GM03348 (cell line): ENCODE data around the gene ICA1.
A peak's percentile ranks its signal among the peaks of the same experiment; 100 is the strongest.
"Not testable (repeated sequence)": the region's sequence is repeated elsewhere in the genome, so short reads cannot be mapped to it uniquely, and the experiment has no call there.

Experiments
- DNase-seq: peaks from one replicate; pipeline ENCODE4 v3.0.0; 2012; ENCODE audit warnings: low spot score

The ICA1 gene

DNA sequence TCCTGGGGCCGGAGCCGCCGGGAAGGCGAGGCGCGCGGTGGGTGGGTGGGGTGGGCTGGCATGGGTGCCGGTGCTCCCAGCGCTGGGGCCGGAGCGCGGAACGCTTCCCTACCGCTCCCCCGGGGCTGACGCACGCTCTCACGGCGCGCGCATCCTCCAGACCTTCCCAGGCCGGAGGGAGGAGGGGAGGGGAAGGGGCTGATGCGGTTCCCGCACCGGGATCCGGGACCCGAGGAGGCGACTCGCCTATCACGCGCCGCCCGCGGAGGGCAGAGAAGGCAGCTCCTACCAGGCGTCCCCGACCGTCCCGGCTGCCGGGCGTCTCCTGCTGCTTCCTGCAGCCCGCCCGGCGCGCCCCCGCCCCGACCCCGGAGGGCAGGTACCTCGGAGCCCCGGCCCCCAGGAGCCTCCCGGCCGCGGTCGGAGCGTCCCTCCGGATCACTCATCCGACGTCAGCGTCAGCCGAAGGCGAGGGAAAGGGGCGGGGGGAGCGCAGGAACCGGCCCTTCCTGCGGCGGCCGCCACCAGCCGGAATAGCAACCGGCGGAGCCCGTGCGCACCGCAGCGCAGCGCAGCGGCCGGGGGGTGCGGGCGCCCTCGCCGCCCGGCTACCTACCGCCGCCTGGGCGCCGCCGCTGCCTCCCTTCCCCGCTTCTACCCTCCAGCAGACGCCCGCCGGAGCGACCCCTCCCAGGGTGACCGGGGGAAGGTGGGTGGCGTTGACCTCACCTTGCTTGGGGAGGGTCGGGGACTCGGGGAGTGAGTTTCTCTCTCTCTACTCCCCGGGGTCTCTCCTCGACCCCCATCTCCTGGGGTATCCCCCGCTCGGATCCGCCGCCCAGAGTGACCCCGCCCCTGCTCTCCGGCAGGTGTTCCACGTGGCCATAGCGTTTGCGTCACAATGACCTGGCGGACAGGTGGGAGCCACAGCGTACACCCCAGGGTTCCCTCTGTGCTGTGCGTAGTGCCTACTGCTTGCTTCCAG, at the start of gene ICA1:
Gene ICA1, minus strand, starts transcription at position 457 of the 985 bp plus-strand sequence. CDS start 26,241 bp downstream, outside the sequence.
- peak; percentile 44 for DNase-seq

DNA sequence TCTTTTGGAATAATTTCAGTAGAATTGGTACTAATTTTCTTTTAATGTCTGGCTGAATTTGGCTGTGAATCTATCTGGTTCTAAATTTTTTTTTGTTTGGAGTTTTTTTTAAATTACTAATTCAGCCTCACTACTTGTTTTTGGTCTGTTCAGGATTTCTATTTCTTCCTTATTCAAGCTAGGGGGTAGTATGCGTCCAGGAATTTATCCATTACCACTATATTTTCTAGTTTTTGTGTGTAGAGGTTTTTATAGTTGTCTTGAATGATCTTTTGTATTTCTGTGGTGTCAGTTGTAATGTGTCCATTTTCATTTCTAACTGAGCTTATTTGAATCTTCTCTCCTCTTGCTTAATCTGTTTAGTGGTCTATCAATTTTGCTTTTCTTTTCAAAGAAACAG, 48.9 kb upstream of the ICA1 start:
- no peak for DNase-seq

DNA sequence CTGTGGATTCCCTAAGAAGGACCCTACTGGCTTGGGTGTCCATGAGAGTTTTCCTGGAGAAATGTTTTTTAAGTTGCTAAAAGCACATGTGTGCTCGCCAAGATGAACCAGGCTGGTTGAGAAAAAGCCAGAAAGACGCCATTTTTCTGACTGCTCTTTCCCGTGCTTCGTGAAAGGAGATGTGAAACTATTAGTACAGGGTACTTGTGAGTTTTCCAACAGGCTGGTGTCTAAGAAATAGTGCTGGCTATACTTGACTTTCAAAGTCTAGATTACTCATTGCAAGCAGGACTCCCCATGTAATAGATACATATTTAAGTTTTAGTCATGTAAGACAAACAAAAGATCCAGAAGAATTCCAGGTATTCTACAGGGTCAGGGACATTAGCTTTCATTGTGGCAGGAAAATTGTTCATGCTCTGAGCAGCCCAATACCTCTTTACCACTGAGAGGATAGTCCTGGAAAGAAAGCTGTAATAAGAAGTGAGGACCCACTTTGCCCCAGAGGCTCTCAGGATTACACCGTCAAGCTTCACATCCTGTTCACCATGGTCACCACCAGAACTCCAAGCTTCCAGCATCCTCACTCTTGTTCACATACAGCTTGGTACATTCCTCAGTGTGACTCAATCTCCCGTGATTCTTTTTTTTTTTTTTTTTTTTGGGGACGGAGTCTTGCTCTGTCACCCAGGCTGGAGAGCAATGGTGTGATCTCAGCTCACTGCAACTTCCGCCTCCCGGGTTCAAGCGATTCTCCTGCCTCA, 43.8 kb upstream of the ICA1 start:
- no peak for DNase-seq

DNA sequence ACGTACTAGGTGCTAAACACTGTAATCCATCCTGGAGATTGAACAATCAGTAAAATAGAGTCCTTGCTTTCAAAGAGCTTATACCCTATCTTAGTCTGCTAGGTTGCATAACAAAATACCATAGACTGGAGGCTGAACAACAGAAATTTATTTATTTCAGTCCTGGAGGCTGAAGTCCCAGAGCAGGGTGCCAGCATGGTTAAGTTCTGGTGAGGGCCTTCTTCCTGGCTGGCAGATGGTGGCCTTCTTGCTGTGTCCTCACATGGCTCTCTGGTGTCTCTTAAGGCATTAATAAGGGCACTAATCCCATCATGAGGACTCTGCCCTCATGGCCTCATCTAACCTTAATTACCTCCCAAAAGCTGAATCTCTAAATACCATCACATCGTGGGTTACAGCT, 43.1 kb upstream of the ICA1 start:
- no peak for DNase-seq

DNA sequence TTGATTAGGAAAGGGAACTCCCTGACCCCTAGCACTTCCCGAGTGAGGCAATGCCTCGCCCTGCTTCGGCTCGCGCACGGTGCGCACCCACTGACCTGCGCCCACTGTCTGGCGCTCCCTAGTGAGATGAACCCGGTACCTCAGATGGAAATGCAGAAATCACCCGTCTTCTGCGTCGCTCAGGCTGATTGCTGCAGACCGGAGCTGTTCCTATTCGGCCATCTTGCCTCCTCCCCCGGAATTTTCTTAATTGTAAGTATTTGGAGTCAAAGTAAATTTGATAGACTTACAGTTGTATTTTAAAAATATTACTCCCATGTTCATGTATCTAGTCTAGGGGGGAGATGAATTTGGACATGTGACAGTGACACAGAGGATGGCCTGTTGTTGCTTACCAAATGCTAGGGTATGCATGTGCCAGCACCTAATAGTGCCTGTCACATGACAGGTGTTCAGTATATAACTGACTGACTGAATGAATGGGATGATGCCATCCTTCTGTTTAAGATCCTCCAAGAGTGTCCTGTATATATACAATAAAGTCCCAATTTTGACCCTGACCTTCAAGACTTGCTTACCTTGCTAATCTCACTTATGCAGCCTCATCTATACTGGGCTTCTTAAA, 42.0 kb upstream of the ICA1 start:
- no peak for DNase-seq

DNA sequence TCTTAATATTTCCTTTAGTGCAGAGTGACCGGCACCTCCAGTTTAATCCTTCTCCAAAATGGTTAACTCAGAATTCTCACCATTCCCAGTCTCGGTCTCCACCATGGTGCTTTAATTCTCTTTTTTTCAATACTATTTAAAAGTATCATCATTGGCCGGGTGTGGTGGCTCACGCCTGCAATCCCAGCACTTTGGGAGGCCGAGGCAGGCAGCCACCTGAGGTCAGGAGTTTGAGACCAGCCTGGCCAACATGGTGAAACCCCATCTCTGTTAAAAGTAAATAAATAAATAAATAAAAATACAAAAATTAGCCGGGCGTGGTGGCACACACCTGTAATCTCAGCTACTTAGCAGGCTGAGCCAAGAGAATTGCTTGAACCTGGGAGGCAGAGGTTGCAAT, 35.1 kb upstream of the ICA1 start:
- not testable (repeated sequence) for DNase-seq

DNA sequence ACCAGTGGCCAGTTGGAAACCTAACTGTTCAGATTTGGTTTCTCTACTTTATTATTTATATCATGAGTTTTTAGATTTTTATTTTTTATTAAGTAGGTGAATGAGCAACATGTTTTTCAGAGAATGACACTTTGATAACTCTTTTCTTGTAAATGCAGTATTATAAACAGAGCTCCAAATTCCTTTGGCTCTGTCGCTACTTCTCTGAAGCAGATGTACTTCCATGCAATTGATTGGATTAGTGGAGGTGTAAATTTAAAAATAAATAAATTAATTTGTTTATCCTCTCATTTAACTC, 34.3 kb upstream of the ICA1 start:
- DNase-seq = no peak

DNA sequence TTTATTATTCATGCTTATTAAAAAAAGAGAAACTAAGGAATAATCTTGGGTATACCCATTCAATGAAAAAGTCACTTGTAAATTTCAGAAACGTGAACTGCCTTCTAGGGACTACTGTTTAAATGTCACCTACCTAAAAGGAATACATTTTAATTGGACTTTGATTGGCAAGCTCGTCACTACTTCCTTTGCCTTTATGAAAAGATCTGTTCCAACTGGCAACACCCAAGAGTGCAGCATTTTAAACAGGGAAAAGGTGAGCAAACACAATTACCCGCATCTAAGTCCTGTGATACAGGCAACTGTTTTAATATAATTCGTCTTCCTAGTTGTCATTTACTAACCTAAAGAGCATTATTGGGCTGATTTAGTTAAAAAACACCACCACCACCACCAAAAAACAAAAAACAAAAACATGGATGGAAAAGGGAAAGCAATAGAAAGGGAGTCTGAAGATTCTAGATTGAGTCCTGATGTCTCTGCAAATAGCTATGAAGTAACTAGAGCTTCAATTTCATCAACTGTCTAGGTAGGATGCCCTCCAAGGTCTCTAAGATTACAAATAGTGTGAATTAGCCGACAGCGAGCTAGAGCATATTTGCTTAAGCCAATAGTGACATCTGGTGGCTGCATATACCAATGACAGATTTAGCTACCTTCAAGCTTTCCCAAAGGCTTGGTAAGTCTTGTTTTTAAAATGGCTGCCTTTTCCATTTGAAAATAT, 33.8 kb upstream of the ICA1 start:
- peak; percentile 81 for DNase-seq

DNA sequence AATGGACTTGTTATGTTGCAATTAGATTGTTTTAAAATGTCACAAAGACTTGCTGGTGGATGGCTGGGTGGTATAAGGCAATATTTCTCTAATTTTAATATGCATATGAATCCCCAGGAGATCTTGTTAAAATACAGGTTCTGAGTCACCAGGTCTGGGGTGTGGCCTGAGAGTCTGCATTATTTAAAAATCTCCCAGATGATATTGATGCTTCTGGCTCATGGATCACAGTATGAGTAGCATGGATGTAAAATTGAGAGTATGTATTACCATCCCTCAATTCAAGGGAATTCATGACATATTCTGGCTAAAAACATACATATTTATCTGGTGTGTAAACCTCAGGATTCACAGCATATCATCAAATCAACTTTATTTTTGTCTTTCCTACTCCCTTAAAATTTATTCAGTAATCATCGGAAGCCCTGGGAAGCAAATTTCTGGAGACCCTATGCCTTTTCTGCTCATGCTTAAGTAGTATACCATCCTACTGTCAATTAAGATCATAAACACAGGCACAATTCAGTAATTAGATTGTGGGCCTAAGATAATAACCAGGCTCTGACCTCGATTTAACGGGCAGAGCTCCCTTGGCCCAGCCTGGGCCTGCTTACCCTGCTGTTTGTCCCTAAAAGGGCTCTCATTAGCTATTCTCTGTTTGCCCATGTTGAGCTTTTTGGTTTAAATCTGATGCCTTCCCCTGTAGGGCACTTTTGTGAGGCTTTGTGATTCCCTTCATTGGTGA, 29.6 kb upstream of the ICA1 start:
- no peak for DNase-seq

DNA sequence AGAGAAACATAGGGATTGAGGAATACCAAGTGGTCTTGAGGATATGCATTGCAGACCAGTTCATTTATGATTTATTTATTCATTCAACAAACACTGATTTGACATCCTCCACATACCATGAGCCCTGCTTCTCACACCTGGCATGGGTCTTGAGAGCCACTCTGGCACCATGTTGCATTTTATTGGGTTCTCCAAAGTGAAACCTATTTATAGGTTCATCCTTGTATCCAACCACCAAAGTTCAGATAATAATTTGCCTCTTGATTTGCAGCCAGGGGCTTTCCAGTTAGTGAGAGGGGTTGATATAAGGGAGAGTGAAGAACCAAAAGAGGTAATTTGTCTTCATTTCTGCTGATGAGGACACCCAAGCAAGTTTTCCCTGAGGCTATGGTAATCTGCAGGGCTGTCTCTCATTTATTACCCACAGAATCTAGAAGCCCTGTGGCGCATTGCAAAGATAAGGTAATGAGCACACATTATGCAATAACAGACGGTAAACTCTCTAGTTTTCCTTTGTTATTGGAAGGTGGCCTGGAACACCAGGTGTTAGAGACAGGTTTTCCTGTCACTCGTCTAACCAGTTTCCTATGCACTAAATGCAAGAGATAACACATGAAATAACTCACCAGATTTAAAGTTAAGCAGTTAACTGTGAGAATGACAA, 28.8 kb upstream of the ICA1 start:
- no peak for DNase-seq

DNA sequence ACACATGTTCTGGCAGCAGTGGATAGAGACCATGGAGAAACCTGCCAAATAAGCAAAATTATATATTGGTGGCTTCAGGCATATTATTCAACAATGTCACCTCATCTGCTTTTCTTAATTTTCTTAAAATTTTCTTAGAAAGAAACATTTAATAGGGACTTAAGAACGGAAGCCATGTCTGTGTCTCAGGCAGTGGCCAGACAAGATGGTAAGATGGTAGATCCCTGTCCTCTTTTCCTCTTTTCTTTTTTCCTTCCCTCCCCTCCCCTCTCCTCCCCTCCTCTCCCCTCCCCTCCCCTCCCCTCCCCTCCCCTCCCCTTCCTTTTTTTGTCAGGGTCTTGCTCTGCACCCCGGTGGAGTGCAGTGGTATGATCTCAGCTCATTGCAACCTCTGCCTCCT, 24.2 kb upstream of the ICA1 start:
- no peak for DNase-seq

DNA sequence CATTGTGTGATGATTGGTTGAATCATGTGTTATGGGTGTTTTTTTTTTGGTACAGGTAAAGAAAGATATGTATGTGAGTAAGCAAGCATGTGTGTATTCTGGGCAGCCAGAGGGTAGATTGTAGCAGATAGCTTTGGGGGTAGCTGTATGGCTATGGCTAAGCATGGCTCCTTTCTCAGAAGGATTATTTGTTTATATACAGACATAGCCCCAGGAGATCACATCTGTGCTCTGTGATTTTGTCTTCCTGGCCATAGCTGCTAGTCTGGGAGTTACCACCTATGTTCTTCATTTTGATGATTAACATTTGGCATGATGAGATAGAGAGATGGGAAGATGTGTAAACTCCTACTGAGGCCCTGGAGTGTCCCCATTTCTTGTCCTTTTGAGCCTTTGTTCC, 23.2 kb upstream of the ICA1 start:
- DNase-seq = no peak

DNA sequence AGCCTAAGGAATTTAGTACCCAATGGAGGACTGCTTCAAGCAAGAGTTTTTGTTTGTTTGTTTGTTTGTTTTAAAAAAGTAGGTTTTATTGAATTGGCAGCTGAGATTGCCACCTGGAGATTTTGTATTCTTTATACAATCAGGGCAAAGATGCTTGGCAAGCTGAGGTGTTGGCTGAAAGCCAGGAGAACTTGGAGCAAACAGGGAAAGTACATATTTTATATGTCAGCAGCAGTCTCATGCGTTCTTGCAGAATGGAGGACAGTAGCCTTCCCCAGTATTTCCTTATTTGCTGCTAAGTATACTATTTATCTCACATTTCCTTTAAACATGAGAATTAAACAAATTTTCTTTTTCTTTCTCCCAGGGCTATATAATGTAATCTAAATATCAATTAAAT, 22.6 kb upstream of the ICA1 start:
- DNase-seq = no peak

DNA sequence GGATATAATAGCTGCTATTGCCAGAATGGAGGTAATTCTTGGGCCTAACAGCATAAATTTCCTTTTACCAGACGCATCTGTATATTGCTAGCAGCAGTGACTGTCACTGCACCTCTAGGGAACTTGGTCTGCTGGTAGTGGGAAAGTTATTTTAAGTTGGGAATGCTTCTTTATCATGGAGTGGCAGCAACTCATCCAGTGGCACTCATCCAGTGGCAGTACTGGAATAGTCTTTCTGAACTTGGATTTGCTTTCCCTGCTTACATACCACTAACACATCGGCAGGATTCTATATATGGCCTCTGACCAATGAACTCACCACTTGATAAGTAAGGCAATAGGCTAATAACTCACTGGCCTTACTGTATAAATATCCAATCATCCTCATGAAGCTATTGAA, 22.0 kb upstream of the ICA1 start:
- DNase-seq = no peak

DNA sequence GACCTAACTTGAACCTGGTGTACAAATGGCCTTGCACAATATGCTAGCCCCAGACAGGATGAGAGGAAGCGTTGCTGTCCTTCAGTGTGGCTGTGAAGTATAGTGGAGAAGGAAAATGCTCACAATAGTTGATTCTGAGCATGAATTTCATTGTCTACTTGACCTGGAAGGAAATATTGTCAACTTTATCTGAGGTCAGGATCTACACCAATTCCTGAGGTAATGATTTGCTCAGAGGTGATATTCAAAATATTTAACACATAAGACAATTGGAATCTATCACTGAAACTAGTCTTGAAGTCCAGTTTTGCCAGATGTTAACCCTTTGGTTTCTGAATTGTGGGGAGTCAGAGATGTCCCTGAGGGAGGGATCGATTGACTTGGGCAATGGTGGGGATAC, 20.9 kb upstream of the ICA1 start:
- no peak for DNase-seq

DNA sequence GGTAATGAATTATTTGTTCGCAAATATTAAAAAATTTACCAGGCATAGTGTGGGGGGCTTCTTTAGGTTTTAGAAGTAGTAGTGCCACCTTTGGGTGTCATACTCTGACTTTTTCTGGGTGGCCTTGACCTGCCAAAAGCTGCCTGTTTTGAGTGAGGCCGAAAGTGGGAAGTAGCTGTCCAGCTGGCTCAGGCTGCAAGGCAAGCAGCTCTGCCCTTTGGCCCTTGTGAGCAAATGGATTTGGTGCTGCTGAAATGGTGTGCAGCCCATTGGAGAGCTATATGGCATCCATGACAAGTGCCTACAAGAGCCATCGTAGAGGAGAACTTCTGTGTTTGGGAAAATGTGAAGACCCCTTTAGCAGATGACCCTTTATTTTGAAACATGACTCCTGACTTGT, 20.2 kb upstream of the ICA1 start:
- no peak for DNase-seq

DNA sequence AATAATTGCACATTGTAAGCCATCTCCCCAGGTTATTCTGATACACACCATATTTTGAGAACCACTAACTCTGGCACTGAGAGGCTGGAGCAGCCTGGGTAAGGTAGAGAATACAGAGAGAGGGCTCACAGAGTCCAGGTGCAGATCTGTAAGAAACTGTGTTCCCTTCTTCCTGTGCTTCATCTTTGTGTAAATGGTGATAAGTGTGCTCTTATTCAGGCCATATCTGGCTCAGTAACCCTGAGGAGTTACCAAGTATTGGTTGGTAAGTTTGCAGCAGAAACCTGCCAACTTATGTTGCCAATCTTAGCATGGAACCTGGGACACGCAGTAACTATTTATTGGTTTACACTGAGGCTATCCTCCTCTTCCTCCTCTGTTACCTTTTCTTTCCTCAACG, 16.2 kb upstream of the ICA1 start:
- DNase-seq = no peak

DNA sequence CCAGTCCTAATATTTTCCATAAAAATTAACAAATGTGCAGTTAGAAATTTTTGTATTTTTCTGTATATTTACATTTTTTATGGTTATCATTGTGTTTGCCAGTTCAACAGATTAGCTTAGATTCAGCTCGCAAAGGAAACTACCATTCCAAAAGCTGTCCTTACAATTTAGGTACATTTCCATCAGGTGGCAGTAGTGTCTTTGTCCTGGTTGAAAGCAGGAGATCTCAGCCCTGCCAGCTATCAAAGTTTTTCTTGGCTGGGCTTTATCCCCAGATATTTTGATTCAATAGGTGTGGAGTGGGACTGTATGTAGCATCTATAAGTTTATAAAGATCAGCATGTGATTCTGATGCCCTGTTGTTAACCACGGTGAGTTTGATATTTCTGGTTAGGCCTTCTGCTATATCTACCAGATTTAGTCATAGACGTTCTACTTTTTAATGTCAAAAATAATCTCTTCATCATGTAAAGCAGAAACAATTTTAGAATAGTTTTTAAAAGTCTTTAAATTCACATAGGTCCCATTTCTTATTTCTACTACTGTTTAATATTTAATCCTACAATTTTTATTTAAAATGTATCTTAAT, 15.5 kb upstream of the ICA1 start:
- no peak for DNase-seq

DNA sequence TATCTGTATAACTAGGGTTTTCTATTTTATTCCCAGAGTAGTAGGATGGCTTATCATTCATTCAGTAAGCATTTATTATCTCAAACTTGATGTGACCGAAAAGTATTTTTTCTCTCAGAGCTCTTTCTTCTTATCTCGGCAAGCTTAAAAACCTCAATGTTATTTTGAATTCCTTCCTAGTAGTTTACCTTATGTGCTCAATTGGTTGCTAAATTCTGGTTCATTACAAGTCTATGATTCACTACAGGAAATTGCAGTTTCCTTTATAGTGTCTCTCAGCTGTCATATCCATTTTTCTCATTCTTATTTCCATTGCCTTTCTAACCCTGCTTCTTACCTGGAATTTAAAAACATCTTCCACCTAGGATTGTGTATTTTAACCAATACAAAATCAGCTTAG, 12.6 kb upstream of the ICA1 start:
- DNase-seq = no peak

DNA sequence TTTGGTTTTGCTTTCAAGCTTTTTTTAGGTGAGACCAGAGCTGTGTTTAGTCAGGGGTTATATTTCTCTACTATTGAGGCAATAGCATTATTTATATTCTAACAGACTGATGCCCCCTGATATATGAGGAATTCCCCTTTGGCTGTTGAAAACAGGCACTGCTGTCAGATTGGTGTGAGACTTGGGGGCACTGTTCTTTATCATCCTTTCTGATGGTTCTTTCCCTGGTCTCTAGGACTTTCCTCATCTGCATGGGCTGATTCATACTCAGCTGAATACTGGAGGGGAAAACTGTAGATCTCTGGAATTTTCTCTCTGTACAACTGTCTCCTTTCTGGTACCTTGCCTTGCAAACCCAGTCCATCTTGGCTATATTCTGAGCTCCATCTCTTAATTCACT, 10.0 kb upstream of the ICA1 start:
- DNase-seq = no peak

DNA sequence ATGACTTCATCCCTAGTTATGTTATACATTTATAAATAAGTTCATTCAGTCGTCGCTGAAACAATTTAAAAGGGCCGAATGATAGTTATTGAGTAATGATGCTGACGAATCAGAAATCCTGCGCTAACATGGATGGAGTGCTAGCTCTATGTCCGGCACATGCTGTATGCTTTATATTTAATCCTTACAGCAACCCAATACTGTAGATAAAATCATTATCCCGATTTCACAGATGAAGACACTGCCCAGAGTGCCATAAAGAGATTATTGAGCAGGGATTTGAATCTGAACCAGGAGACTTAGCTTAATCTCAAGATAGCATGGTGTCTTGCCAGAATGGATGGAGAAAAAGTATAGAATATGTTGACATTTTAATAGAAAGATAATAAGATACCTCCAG, 1.1 kb upstream of the ICA1 start:
- DNase-seq = no peak
